Karpas-422 (cell line): ENCODE measurements around the gene DUOX2. TPM values are rescaled to one million over a fixed set of nuclear protein-coding genes. Genes with fewer than 3 reads are reported as not detected.
"Not testable (repeated sequence)": the region's sequence is repeated elsewhere in the genome, so short reads cannot be mapped to it uniquely, and the experiment has no call there.

Experiments
- DNase-seq: peaks from one replicate; pipeline ENCODE4 v3.0.0-alpha.2; 2015
- H2AFZ ChIP-seq: fragments of 200-600 bp; sonication (generic); 2 replicates; pipeline ENCODE4 v1.6.1; 2014; ENCODE audit warnings: antibody characterized with exemption, low read length, mixed read lengths
- H3K27ac ChIP-seq: fragments of 200-600 bp; sonication (generic); 2 replicates; pipeline ENCODE4 v1.5.1; 2014; ENCODE audit warnings: mild to moderate bottlenecking, low read length, moderate library complexity
- H3K27me3 ChIP-seq: fragments of 200-600 bp; sonication (generic); 2 replicates; pipeline ENCODE4 v1.6.1; 2014; ENCODE audit warnings: low read length, mixed read lengths
- H3K36me3 ChIP-seq: fragments of 200-600 bp; sonication (generic); 2 replicates; pipeline ENCODE4 v1.6.1; 2014; ENCODE audit warnings: low read length, mixed read lengths; ENCODE audit not compliant: insufficient read depth
- H3K4me1 ChIP-seq: fragments of 200-600 bp; sonication (generic); 2 replicates; pipeline ENCODE4 v1.6.1; 2014; ENCODE audit warnings: mild to moderate bottlenecking, low read length, mixed read lengths
- H3K4me2 ChIP-seq: fragments of 200-600 bp; sonication (generic); 2 replicates; pipeline ENCODE4 v1.6.1; 2014; ENCODE audit warnings: low read length, low read depth, mild to moderate bottlenecking; ENCODE audit not compliant: poor library complexity, severe bottlenecking
- H3K4me3 ChIP-seq: fragments of 200-600 bp; sonication (generic); 2 replicates; pipeline ENCODE4 v1.5.1; 2014; ENCODE audit warnings: mild to moderate bottlenecking, antibody characterized with exemption, low read length, mixed read lengths
- H3K79me2 ChIP-seq: fragments of 200-600 bp; sonication (generic); 2 replicates; pipeline ENCODE4 v1.6.1; 2014; ENCODE audit warnings: mild to moderate bottlenecking, low read length, mixed read lengths
- H3K9ac ChIP-seq: fragments of 200-600 bp; sonication (generic); 2 replicates; pipeline ENCODE4 v1.6.0; 2014; ENCODE audit warnings: low read length
- H3K9me2 ChIP-seq: fragments of 200-600 bp; sonication (generic), shearing (Covaris generic); replicated peaks from 2 replicates; pipeline ENCODE4 v1.6.0; 2014; ENCODE audit warnings: mild to moderate bottlenecking, low read length, moderate library complexity; ENCODE audit not compliant: insufficient read depth
- H3K9me3 ChIP-seq: fragments of 300-700, 200-600 bp; sonication (generic); 2 replicates; pipeline ENCODE4 v1.6.1; 2014; ENCODE audit warnings: low read length, mixed read lengths
- H4K20me1 ChIP-seq: fragments of 200-600 bp; sonication (generic); 2 replicates; pipeline ENCODE4 v1.6.1; 2014; ENCODE audit warnings: mild to moderate bottlenecking, antibody characterized with exemption, low read length, low read depth; ENCODE audit not compliant: insufficient read depth
- total RNA-seq: library from RNA; depleted of rRNA; stranded (reverse); fragments of >200 nt; shearing (Covaris generic); gene quantifications from 2 replicates; pipeline ENCODE4 v1.2.3, GENCODE V29; 2014; ENCODE audit warnings: low replicate concordance

The DUOX2 gene
- total RNA-seq, 1 experiment from 2014 or later = 0.45 TPM

DNA sequence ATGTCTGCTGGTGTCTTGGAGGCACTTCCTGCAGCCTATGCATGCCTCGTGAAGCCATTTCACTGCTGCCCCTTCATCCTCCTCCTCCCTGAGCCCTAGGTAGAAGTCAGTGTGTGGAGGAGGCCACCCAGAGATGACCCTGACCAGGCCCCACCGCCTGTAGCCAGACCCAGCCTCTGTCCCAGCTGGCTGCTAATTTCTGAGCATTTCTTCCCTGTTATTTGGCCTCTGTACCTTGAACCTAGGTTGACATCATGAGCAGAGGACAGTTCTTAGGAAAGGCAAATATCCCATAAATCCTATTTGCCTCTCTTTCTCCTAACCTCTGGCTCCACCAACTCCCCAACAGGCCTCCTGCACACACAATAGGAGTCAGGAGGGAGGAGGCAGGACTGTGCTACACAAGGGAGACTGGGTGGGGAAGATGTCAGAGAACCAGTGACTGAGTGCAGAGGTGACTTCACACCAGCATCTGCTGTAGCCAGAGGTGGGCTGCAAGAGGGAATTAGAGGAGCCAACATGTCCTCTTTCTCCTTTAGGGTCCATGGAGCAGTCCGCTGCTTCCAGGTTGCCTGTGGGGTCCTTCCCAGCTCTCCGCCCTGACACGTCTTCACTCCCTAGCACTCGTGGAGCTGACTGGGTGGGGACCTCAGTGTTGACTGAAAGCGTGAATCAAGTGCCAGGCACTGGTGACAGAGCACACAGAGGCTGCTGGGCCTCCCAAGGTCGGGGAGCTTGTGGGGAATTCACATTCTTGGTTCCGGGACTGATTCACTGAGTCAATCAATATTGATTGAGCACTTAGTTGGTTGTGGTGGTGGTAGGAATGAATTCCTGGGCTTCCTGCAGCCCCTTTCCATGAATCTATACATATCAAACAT, 38.3 kb downstream of the DUOX2 start:
- H3K4me2 ChIP-seq, H2AFZ ChIP-seq, H3K9ac ChIP-seq, H3K4me3 ChIP-seq, DNase-seq, H3K9me2 ChIP-seq, H3K4me1 ChIP-seq, H4K20me1 ChIP-seq, H3K36me3 ChIP-seq, H3K27ac ChIP-seq, H3K27me3 ChIP-seq, H3K79me2 ChIP-seq, H3K9me3 ChIP-seq: not testable (repeated sequence)

DNA sequence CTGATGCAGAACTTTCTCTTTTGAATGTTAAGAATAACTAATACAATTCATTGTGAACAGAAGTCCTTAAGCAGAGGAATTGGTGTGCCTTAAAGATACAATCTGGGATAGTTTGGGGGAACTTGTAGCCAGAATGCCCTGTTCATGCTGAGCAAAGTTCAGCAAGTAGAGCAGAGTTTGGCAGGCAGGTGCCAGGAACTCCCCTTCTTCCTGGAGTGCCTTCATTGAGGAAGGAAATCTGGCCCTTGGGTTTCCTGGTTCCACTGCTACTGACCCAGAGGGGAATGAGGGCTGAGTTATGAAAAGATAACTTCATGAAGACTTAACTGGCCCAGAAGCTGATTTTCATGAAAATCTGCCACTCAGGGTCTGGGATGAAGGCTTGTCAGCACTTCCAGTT, 40.4 kb downstream of the DUOX2 start:
- H3K4me3 ChIP-seq, H3K9me2 ChIP-seq, H3K9ac ChIP-seq, H2AFZ ChIP-seq, H3K4me2 ChIP-seq, H3K36me3 ChIP-seq, H4K20me1 ChIP-seq, H3K9me3 ChIP-seq, H3K4me1 ChIP-seq, H3K27ac ChIP-seq, H3K27me3 ChIP-seq, H3K79me2 ChIP-seq, DNase-seq: not testable (repeated sequence)

DNA sequence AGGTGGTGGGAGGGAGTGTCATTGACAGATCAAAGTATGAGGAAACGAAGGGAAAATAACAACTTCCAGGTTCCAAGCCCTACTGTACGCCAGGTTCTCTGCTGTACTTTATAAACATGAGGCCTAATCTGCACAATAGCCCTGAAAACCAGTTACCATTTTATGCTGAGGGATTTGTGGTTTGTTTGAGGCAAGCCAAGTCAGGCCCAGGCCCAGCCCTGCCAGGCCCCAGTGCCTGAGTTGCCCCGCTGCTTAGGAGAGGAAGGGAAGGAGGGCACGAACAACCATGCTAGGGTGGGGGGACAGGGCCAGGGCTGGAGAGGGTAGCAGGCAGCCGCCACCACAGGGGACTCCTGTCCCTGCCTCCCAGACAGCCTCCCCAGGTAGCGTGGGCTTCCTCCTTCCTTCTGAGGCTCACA, 44.0 kb downstream of the DUOX2 start:
- H3K27ac ChIP-seq, H3K4me2 ChIP-seq, H3K36me3 ChIP-seq, H2AFZ ChIP-seq, H3K27me3 ChIP-seq, H3K4me3 ChIP-seq, H3K79me2 ChIP-seq, H3K9me2 ChIP-seq, DNase-seq, H4K20me1 ChIP-seq, H3K9ac ChIP-seq, H3K4me1 ChIP-seq, H3K9me3 ChIP-seq: not testable (repeated sequence)

DNA sequence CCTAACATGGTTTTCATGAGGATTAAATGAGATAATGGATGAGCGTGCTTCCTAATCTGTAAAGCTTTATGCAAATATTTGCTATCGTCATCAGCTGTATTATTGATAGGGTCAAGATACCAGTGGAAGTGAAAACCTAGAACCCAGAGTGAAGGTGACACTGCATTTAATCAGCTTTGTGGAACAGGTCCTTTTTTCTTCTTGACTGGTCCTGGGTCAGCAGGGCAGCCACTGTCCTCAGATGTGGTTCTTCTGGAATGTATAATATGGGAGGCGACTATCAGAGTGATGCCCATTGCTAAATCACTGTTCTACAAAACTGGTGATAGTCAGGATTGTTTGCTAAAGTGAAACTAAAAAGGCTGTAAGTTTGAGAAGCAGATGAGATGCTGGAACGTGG, 49.6 kb downstream of the DUOX2 start:
- no peak for DNase-seq

DNA sequence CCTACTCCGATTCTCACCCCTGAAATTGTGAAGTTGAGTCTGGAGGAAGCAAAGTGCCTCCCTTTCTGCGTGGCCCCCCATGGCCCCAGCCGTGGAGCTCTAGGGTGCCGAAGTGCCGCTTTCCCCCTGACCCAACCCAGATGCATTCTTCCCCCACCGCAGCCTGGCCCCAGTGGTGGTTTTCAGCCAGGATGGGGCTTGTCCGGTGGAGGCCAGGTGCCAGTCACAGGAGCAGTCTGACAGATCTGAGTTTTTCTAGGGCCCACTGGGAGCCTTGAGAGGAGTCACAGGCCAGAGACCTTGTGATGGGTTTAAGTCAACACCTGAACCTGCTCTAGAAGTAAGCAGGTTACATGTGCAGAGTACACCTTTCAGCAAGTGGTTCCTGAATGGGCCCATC, 51.7 kb downstream of the DUOX2 start:
- H3K9me3 ChIP-seq, H3K27me3 ChIP-seq, H3K27ac ChIP-seq, H4K20me1 ChIP-seq, H3K9ac ChIP-seq, DNase-seq, H2AFZ ChIP-seq, H3K4me2 ChIP-seq, H3K4me3 ChIP-seq, H3K9me2 ChIP-seq: not testable (repeated sequence)
- Histone ChIP-seq H3K36me3 (peaks cover 18% of the 10 kb centered on the region), H3K79me2 (peaks cover 14% of the 10 kb centered on the region), H3K4me1 (peaks cover 17% of the 10 kb centered on the region)

More for the DNA sequence above, 49.6 kb downstream of the DUOX2 start:
- Histone ChIP-seq H3K9ac (no peak overlapping the region), H3K27ac (peak overlapping the region; percentile 52), H3K27me3 (no peaks in the 10 kb centered on the region), H3K9me2 (no peaks in the 10 kb centered on the region), H3K9me3 (no peaks in the 10 kb centered on the region), H3K79me2 (no peaks in the 10 kb centered on the region), H2AFZ (no peak overlapping the region), H3K4me3 (no peak overlapping the region), H3K4me1 (peaks cover 17% of the 10 kb centered on the region), H3K4me2 (peak overlapping the region; percentile 9), H4K20me1 (no peaks in the 10 kb centered on the region), H3K36me3 (peaks cover 9% of the 10 kb centered on the region; the same call in 1 of the 2 replicates)

DNA sequence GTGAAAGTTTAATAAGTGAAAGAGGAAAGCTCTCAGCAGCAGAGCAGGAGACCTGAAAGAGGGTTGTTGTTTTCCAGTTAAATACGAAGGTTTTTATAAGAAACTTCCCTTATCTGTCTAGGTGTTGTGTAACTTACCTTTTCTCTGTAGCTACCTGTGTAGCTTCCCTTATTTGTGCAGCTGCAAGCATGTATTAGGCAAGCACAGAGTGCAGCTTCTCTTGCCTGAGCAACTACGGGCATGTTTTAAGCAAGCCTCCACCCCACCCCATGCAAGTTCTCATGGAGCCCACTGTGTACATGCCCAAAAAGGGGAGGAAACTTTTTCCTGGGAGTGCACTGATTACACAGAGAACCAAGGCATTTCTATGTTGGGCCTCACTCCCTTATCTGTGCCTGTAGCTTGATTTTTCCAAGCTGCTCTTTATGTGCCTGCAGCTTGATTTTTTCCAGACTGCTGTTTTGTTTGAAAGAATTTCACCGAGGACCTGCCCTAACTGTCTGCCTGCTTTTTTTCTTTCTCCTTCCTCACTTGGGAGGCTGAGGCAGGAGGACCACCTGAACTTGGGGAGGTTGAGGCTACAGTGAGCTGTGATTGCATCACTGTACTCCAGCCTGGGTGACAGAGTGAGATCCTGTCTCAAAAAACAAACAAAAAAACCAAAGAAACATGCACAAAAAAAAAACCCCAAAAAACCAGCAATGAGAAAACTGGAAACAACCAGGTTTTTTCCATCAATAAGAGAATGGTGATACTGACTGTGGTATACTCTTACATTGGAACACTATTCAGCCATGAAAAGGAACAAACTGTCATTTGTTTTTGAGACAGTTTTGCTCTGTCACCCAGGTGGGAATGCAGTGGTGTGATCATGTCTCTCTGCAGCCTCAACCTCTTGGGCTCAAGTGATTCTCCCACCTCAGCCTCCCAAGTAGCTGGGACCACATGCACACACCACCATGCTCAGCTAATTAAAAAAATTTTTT, 55.0 kb downstream of the DUOX2 start:
- H3K9ac ChIP-seq, H3K9me2 ChIP-seq, H3K4me2 ChIP-seq, H3K27ac ChIP-seq, H3K4me1 ChIP-seq, H4K20me1 ChIP-seq, H3K9me3 ChIP-seq, H3K27me3 ChIP-seq, DNase-seq, H2AFZ ChIP-seq, H3K4me3 ChIP-seq: not testable (repeated sequence)
- Histone ChIP-seq H3K36me3 (peaks cover 19% of the 10 kb centered on the region), H3K79me2 (peaks cover 24% of the 10 kb centered on the region)

DNA sequence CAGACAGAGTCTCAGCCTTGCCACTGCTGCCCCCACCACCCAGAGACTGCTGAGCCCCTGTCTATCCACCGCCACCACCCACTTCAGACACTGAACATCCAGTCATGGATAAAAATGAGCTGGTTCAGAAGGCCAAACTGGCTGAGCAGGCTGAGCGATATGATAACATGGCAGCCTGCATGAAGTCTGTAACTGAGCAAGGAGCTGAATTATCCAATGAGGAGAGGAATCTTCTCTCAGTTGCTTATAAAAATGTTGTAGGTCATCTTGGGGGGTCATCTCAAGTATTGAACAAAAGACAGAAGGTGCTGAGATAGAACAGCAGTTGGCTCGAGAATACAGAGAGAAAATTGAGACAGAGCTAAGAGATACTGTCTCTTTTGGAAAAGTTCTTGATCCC, 61.3 kb downstream of the DUOX2 start:
- H3K9me2 ChIP-seq, H4K20me1 ChIP-seq, H3K27me3 ChIP-seq, H3K9me3 ChIP-seq, H2AFZ ChIP-seq, DNase-seq, H3K9ac ChIP-seq, H3K4me3 ChIP-seq, H3K4me2 ChIP-seq, H3K27ac ChIP-seq: not testable (repeated sequence)
- Histone ChIP-seq H3K36me3 (peaks cover 56% of the 10 kb centered on the region), H3K79me2 (peaks cover 61% of the 10 kb centered on the region), H3K4me1 (peaks cover 19% of the 10 kb centered on the region)

DNA sequence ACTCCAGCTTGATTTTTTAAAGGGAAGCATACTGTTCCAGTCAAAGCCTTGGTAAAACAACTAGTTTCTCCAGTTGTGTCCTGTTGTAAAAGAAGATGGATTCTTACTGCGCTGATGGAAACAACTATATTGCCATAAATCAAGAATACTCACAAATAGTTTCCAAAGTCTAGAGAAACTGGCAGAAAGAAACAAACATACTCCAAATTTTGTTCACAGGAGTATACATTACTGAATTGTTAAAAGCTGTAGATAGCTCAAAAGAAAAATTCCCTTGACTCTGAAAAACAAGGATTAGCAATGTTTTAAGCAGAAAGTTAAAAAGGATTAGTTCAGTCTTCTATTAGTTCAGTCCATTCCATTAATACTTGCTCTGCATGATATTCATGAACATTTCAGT, 63.4 kb downstream of the DUOX2 start:
- H2AFZ ChIP-seq = no peak overlapping the region
- H3K9me2 ChIP-seq = no peaks in the 10 kb centered on the region
- no peak overlapping the region for H3K27ac ChIP-seq
- no peak overlapping the region for H3K4me2 ChIP-seq
- no peaks in the 10 kb centered on the region; the same call in 1 of the 2 replicates for H3K9me3 ChIP-seq
- no peaks in the 10 kb centered on the region for H4K20me1 ChIP-seq
- DNase-seq = peak; percentile 20
- H3K36me3 ChIP-seq = peaks cover 54% of the 10 kb centered on the region
- peaks cover 52% of the 10 kb centered on the region for H3K79me2 ChIP-seq
- no peak overlapping the region for H3K4me3 ChIP-seq
- no peaks in the 10 kb centered on the region for H3K27me3 ChIP-seq
- H3K9ac ChIP-seq = no peak overlapping the region
- H3K4me1 ChIP-seq = peaks cover 23% of the 10 kb centered on the region
